KOPT-K1 (cell line): ENCODE results near the gene DLEU7.
A peak's percentile ranks its signal among the peaks of the same experiment; 100 is the strongest.

Experiments
- H3K27ac ChIP-seq: fragments of 200-600 bp; sonication (generic); 2 replicates; pipeline ENCODE4 v1.5.1; 2016; ENCODE audit warnings: antibody characterized with exemption, mild to moderate bottlenecking, low read depth, low read length; ENCODE audit not compliant: poor library complexity, severe bottlenecking
- H3K36me3 ChIP-seq: fragments of 200-600 bp; sonication (generic); 2 replicates; pipeline ENCODE4 v1.5.1; 2017; ENCODE audit warnings: antibody characterized with exemption, mild to moderate bottlenecking, low read length, moderate library complexity; ENCODE audit not compliant: insufficient read depth
- H3K9me3 ChIP-seq: fragments of 200-600 bp; sonication (generic); 2 replicates; pipeline ENCODE4 v1.5.1; 2017; ENCODE audit warnings: antibody characterized with exemption, low read length, mild to moderate bottlenecking; ENCODE audit not compliant: insufficient read depth, poor library complexity, severe bottlenecking

Gene DLEU7

GRCh38 chr13:50843257-50844083, at the start of gene DLEU7:
TSS of gene DLEU7 (minus strand) at chr13:50843692. CDS start at chr13:50843646, 46 bp downstream.
- Histone ChIP-seq H3K9me3 (no peaks in the 10 kb centered on the region), H3K36me3 (no peaks in the 10 kb centered on the region), H3K27ac (no peak within 1 kb of the TSS)

- no peaks in the 10 kb centered on the region for H3K9me3 ChIP-seq
- H3K36me3 ChIP-seq: no peaks in the 10 kb centered on the region
- H3K27ac ChIP-seq: peak overlapping the region; percentile 100
Observed at GRCh38 chr13:50892210-50892944, 48.9 kb upstream of the DLEU7 start.

GRCh38 chr13:50891206-50891605, 47.7 kb upstream of the DLEU7 start:
- Histone ChIP-seq H3K36me3 (no peaks in the 10 kb centered on the region), H3K9me3 (no peaks in the 10 kb centered on the region), H3K27ac (peak overlapping the region; percentile 100)

GRCh38 chr13:50889317-50889716, 45.8 kb upstream of the DLEU7 start:
- H3K27ac ChIP-seq: peak overlapping the region; percentile 100
- H3K9me3 ChIP-seq: no peaks in the 10 kb centered on the region
- H3K36me3 ChIP-seq: no peaks in the 10 kb centered on the region

- Histone ChIP-seq H3K36me3 (no peaks in the 10 kb centered on the region), H3K9me3 (no peaks in the 10 kb centered on the region), H3K27ac (no peak overlapping the region)
Observed at GRCh38 chr13:50888362-50888761, 44.9 kb upstream of the DLEU7 start.

GRCh38 chr13:50887151-50887550, 43.7 kb upstream of the DLEU7 start:
- Histone ChIP-seq H3K36me3 (no peaks in the 10 kb centered on the region), H3K9me3 (no peaks in the 10 kb centered on the region), H3K27ac (no peak overlapping the region)

- Histone ChIP-seq H3K36me3 (no peaks in the 10 kb centered on the region), H3K27ac (peak overlapping the region; percentile 27), H3K9me3 (peaks cover 4% of the 10 kb centered on the region)
Observed at GRCh38 chr13:50884265-50884664, 40.8 kb upstream of the DLEU7 start.

GRCh38 chr13:50883728-50884127, 40.2 kb upstream of the DLEU7 start:
- Histone ChIP-seq H3K36me3 (no peaks in the 10 kb centered on the region), H3K27ac (peak overlapping the region; percentile 27), H3K9me3 (peaks cover 4% of the 10 kb centered on the region)

GRCh38 chr13:50882816-50883435, 39.4 kb upstream of the DLEU7 start:
- no peak overlapping the region for H3K27ac ChIP-seq
- peaks cover 4% of the 10 kb centered on the region for H3K9me3 ChIP-seq
- H3K36me3 ChIP-seq: no peaks in the 10 kb centered on the region

GRCh38 chr13:50873991-50874390, 30.5 kb upstream of the DLEU7 start:
- Histone ChIP-seq H3K27ac (no peak overlapping the region), H3K9me3 (peaks cover 6% of the 10 kb centered on the region), H3K36me3 (no peaks in the 10 kb centered on the region)

- peaks cover 6% of the 10 kb centered on the region for H3K9me3 ChIP-seq
- no peaks in the 10 kb centered on the region for H3K36me3 ChIP-seq
- H3K27ac ChIP-seq: no peak overlapping the region
Observed at GRCh38 chr13:50873467-50873866, 30.0 kb upstream of the DLEU7 start.

- H3K9me3 ChIP-seq: peaks cover 6% of the 10 kb centered on the region
- H3K36me3 ChIP-seq: no peaks in the 10 kb centered on the region
- no peak overlapping the region for H3K27ac ChIP-seq
Observed at GRCh38 chr13:50871405-50871804, 27.9 kb upstream of the DLEU7 start.

GRCh38 chr13:50867637-50867945, 24.1 kb upstream of the DLEU7 start:
- Histone ChIP-seq H3K9me3 (peaks cover 5% of the 10 kb centered on the region), H3K36me3 (no peaks in the 10 kb centered on the region), H3K27ac (peak overlapping the region; percentile 3)

- no peaks in the 10 kb centered on the region for H3K36me3 ChIP-seq
- H3K27ac ChIP-seq: peak overlapping the region; percentile 3
- H3K9me3 ChIP-seq: peaks cover 9% of the 10 kb centered on the region
Observed at GRCh38 chr13:50866817-50867636, 23.5 kb upstream of the DLEU7 start.

- Histone ChIP-seq H3K27ac (peak overlapping the region; percentile 41), H3K36me3 (no peaks in the 10 kb centered on the region), H3K9me3 (peaks cover 33% of the 10 kb centered on the region)
Observed at GRCh38 chr13:50864492-50864891, 21.0 kb upstream of the DLEU7 start.
